ENCODE measurements around the gene DZIP1.

The DZIP1 gene

GRCh38 chr13:95614641-95615245 lies 29.8 kb downstream of the DZIP1 start:
- Histone ChIP-seq H3K9me3 (ENCODE audit: low read length) (no peaks in the 10 kb centered on the region), H3K4me1 (ENCODE audit: insufficient read depth, low read length, severe bottlenecking) (no peaks in the 10 kb centered on the region), H2AFZ (ENCODE audit: low read length) (no peak overlapping the region), H3K9ac (ENCODE audit: low read length) (no peak overlapping the region), H3K27me3 (ENCODE audit: insufficient read depth, low read length) (0 out of 2 replicates have a peak, but pooled peaks cover 7% of the 10 kb centered on the region), H3K27ac (ENCODE audit: low read depth, low read length, poor library complexity, severe bottlenecking) (no peak overlapping the region), H3K36me3 (ENCODE audit: insufficient read depth, low read length) (no peaks in the 10 kb centered on the region), H3K4me3 (ENCODE audit: low read depth, low read length, poor library complexity, severe bottlenecking) (no peak overlapping the region), H3F3A (ENCODE audit: insufficient read depth, low read length) (no peaks in the 10 kb centered on the region), H3K79me2 (ENCODE audit: insufficient read depth, low read length) (no peaks in the 10 kb centered on the region), H3K4me2 (ENCODE audit: low read length) (no peak overlapping the region), H4K20me1 (ENCODE audit: insufficient read depth, low read length) (no peaks in the 10 kb centered on the region), H3K9me2 (ENCODE audit: low read depth, low read length) (no peaks in the 10 kb centered on the region)
- TF ChIP-seq, protein P1, sequence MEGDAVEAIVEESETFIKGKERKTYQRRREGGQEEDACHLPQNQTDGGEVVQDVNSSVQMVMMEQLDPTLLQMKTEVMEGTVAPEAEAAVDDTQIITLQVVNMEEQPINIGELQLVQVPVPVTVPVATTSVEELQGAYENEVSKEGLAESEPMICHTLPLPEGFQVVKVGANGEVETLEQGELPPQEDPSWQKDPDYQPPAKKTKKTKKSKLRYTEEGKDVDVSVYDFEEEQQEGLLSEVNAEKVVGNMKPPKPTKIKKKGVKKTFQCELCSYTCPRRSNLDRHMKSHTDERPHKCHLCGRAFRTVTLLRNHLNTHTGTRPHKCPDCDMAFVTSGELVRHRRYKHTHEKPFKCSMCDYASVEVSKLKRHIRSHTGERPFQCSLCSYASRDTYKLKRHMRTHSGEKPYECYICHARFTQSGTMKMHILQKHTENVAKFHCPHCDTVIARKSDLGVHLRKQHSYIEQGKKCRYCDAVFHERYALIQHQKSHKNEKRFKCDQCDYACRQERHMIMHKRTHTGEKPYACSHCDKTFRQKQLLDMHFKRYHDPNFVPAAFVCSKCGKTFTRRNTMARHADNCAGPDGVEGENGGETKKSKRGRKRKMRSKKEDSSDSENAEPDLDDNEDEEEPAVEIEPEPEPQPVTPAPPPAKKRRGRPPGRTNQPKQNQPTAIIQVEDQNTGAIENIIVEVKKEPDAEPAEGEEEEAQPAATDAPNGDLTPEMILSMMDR (IDR thresholded peaks at IDR 0.05; ENCODE audit: low read length), result no peak
- no peak for TF ChIP-seq EZH2 (IDR thresholded peaks at IDR 0.05; ENCODE audit: borderline replicate concordance, low read length)

GRCh38 chr13:95608640-95609323 lies 35.7 kb downstream of the DZIP1 start:
- H3K79me2 ChIP-seq (ENCODE audit: insufficient read depth, low read length), result no peaks in the 10 kb centered on the region
- TF ChIP-seq EZH2 (IDR thresholded peaks at IDR 0.05; ENCODE audit: borderline replicate concordance, low read length), result no peak
- TF ChIP-seq, protein P1 (IDR thresholded peaks at IDR 0.05; ENCODE audit: low read length), result no peak
- H3K9me3 ChIP-seq (ENCODE audit: low read length), result no peaks in the 10 kb centered on the region
- H3F3A ChIP-seq (ENCODE audit: insufficient read depth, low read length), result no peaks in the 10 kb centered on the region
- H3K36me3 ChIP-seq (ENCODE audit: insufficient read depth, low read length), result no peaks in the 10 kb centered on the region
- no peaks in the 10 kb centered on the region for H3K4me1 ChIP-seq (ENCODE audit: insufficient read depth, low read length, severe bottlenecking)
- no peaks in the 10 kb centered on the region for H4K20me1 ChIP-seq (ENCODE audit: insufficient read depth, low read length)
- H3K27ac ChIP-seq (ENCODE audit: low read depth, low read length, poor library complexity, severe bottlenecking), result no peak overlapping the region
- H3K9me2 ChIP-seq (ENCODE audit: low read depth, low read length), result no peaks in the 10 kb centered on the region
- H3K27me3 ChIP-seq (ENCODE audit: insufficient read depth, low read length), result no peaks in the 10 kb centered on the region
- no peak overlapping the region for H3K9ac ChIP-seq (ENCODE audit: low read length)
- no peak overlapping the region for H3K4me2 ChIP-seq (ENCODE audit: low read length)
- H3K4me3 ChIP-seq (ENCODE audit: low read depth, low read length, poor library complexity, severe bottlenecking), result no peak overlapping the region
- H2AFZ ChIP-seq (ENCODE audit: low read length), result no peak overlapping the region

DNA sequence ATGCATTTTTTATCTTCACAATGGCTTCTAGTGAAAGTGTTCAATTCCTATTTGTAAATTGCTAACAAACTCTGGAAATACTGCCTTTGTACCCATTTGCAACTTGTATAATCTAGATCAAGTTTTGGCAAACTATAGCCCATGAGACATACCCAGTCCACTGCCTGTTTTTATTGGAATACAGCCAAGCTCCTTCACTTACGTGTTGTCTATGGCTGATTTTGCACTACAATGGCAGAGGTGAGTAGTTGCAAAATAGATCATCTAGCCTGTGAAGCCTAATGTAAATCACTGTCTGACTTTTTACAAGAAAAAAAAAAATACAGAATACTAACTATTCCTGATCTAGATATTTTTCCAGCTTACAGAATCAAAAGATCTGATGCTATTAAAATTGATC lies 37.1 kb downstream of the DZIP1 start:
- Histone ChIP-seq H3K9me2 (ENCODE audit: low read depth, low read length) (no peaks in the 10 kb centered on the region), H2AFZ (ENCODE audit: low read length) (no peak overlapping the region), H4K20me1 (ENCODE audit: insufficient read depth, low read length) (no peaks in the 10 kb centered on the region), H3K4me1 (ENCODE audit: insufficient read depth, low read length, severe bottlenecking) (no peaks in the 10 kb centered on the region), H3K27me3 (ENCODE audit: insufficient read depth, low read length) (no peaks in the 10 kb centered on the region), H3F3A (ENCODE audit: insufficient read depth, low read length) (no peaks in the 10 kb centered on the region), H3K9ac (ENCODE audit: low read length) (no peak overlapping the region), H3K79me2 (ENCODE audit: insufficient read depth, low read length) (no peaks in the 10 kb centered on the region), H3K4me3 (ENCODE audit: low read depth, low read length, poor library complexity, severe bottlenecking) (no peak overlapping the region), H3K27ac (ENCODE audit: low read depth, low read length, poor library complexity, severe bottlenecking) (no peak overlapping the region), H3K36me3 (ENCODE audit: insufficient read depth, low read length) (no peaks in the 10 kb centered on the region), H3K4me2 (ENCODE audit: low read length) (no peak overlapping the region), H3K9me3 (ENCODE audit: low read length) (no peaks in the 10 kb centered on the region)
- TF ChIP-seq EZH2 (IDR thresholded peaks at IDR 0.05; ENCODE audit: borderline replicate concordance, low read length), result no peak
- TF ChIP-seq, protein P1 (IDR thresholded peaks at IDR 0.05; ENCODE audit: low read length), result no peak
